Astrocyte (in vitro differentiated cells and primary cell): ENCODE measurements around the gene BACH2.

ENCODE experiments used
- CTCF ChIP-seq: IDR thresholded peaks from 2 replicates; pipeline ENCODE4 v1.5.1; 2011; ENCODE audit warnings: low read depth, mild to moderate bottlenecking, inconsistent platforms, low read length, moderate library complexity; ENCODE audit not compliant: insufficient read depth
- EZH2 ChIP-seq: IDR thresholded peaks from 2 replicates; pipeline ENCODE4 v1.6.1; 2012; ENCODE audit warnings: mild to moderate bottlenecking, low read length, inconsistent platforms; ENCODE audit not compliant: insufficient read depth

GRCh38 chr6:89987830-89988229, 308.8 kb downstream of the BACH2 start:
- TF ChIP-seq CTCF: no peak
- TF ChIP-seq EZH2: no peak
